Activated T-helper 9 cell treated with anti-CD3 and anti-CD28 coated beads, Interleukin-2, amount 50 U/mL, for 16 hours (primary cell): ENCODE data around the gene ZBTB7A.

Experiments
- DNase-seq: peaks from one replicate; pipeline ENCODE4 v3.0.0-alpha.2; 2020; ENCODE audit warnings: low read depth

ZBTB7A gene

GRCh38 chr19:4094291-4094690 lies 27.6 kb upstream of the ZBTB7A start:
- no peak for DNase-seq

GRCh38 chr19:4093643-4094175 lies 27.0 kb upstream of the ZBTB7A start:
- DNase-seq = no peak

GRCh38 chr19:4090356-4091220 lies 23.9 kb upstream of the ZBTB7A start:
- no peak for DNase-seq

DNA sequence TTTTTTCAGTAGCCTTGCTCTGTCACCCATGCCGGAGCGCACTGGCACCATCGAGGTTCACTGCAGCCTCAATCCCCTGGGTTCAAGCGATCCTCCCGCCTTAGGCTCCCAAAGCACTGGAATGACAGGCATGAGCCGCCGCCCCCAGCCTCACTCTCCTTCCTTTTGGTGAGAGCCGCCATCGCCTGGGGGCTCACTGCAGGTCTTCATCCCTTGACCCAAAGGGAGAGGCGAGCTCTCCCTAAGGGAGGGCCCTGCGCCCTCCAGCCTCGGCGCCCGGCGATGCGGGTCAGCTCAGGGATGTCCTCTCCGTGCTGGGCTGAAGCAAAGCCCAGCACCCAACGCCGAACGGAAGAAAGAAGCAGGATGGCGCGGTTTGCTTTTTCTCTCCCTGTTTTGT lies 23.2 kb upstream of the ZBTB7A start:
- DNase-seq = no peak

GRCh38 chr19:4089400-4089908 lies 22.8 kb upstream of the ZBTB7A start:
- DNase-seq = no peak

- no peak for DNase-seq
These were observed 22.3 kb upstream of the ZBTB7A start for GRCh38 chr19:4088975-4089374.

GRCh38 chr19:4087787-4088679 lies 21.3 kb upstream of the ZBTB7A start:
- DNase-seq = no peak

GRCh38 chr19:4086411-4086867 lies 19.7 kb upstream of the ZBTB7A start:
- no peak for DNase-seq

DNA sequence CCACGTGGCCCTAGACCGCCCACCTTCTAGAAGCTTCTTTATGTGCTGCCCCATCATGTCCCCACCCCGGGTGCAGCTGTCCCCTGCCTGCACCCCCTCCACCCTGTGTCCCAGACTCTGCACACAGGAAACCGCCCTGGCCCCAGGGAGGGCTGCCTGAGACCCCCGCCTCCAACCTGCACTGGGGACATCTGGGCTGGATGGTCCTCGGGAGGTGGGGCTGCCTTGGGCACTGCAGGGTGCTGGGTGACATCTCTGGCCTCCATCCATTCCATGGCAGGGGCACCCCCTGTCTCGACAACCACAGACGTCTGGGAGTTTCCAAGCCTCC lies 17.8 kb upstream of the ZBTB7A start:
- no peak for DNase-seq

DNA sequence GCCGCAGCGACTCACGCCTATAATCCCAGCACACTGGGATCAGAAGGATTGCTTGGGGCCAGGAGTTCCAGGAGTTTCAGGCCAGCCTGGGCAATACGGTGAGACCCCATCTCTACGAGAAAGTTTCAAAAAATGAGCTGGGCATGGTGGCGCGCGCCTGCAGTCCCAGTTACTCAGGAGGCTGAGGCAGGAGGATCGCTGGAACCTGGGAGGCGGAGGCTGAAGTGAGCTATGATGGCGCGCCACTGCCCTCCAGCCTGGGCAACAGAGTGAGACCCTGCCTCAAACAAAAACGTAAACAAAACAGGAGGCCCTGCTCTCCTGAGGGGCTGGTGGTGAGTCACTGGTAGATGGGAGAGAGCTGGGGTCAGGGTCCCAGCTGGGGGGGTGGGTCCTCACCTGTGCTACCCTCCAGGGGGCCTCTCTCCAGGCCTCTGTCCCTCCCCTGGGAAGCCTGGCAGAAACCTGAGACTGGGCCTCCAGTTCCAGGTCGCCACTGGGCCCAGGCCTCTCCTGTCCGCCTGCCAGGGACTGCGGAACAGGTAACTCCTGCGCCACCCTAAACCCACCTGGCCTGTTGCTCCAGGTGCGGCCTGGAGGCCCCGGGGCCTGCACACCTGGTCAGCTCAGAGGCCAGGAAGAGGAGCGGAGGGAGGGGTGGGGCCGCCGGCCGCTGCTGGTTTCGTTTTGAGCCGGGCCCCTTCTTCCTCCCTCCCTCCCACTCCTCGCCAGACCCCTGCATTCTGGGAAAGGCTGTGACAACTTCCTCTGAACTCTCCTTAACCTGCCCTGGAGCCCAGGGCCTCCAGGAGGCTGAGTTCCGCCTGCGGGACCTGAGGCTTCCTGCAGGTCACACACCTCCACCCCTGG lies 17.2 kb upstream of the ZBTB7A start:
- DNase-seq = no peak

DNA sequence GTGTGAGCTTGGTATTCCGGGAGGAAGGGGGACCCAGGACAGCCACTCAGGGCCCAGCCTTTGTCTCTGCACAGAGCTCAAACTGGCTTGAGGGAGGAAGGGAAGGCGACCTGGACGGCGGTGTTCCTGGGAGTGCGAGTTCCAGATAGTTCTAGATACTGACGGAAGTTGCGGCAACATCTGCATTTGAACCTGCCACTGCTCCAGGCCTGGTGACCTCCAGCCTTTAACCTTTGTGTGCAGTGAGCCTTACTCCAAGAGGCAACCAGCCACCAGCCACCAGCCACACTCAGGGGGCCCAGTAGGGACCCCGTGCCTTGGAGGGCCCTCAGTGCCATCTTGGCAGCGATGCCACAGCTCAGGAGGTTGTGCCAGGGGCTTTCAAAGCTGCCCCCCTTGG lies 15.5 kb upstream of the ZBTB7A start:
- DNase-seq = no peak

DNA sequence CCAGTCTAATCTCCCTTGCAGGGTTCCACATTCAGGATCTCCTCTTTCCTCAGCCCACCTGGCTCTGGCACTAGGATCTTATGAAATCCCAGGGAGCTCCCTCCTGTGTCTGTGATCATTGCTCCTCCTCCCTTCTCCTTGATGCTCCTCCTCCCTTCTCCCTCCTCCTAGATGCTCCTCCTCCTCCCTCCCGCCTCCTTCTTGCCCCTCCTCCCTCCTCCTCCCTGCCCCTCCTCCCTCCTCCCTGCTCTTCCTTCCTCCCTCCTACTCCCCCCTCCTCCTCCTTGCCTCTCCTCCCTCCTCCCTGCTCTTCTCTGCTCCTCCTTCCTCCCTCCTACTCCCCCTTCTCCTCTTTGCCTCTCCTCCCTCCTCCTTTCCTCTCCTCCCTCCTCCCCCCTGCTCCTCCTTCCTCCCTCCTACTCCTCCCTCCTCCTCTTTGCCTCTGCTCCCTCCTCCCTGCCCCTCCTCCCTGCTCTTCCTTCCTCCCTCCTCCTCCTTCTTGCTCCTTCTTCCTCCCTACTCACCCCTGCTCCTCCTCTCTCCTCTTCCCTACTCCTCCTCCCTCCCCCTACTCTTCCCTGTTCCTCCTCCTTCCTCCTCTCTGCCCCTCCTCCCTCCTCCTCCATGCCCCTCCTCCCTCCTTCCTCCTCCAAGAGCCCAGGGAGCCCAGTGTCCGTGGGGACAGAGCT lies 14.9 kb upstream of the ZBTB7A start:
- no peak for DNase-seq

DNA sequence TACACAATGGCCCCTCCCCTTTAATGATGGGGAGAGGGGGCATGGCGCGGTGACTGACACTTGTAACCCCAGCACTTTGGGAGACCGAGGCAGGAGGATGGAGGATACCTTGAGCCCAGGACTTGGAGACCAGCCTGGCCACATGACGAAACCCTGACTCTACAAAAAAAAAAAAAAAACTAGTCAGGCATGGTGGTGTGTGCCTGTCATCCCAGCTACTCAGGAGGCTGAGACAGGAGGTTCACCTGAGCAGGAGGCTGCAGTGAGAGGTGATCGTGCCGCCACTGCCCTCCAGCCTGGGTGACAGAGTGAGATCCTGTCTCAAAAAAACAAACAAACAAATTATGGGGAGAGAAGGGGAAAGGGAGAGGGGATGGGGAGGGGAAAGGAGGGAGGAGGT lies 13.8 kb upstream of the ZBTB7A start:
- DNase-seq = no peak

- no peak for DNase-seq
These were observed 11.3 kb upstream of the ZBTB7A start for GRCh38 chr19:4077800-4078684.

DNA sequence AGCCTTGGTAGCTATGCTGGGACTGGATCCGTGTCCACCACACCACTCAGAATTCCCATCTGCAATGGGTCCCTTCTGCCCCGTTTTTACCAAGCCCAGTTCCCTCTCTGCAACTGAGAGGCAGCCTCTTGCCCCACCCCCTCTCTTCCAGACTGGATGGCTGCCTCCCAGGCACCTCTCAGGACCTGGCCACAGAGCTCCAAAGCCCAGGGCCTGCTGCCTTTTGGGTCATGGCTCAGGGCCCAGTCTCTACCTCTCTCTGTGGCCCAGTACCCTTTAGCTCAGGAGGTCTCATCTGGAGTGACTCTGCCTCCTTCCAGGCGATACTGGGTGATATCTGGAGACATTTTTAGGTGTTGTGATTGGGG lies 10.3 kb upstream of the ZBTB7A start:
- DNase-seq = no peak

GRCh38 chr19:4075373-4075772 lies 8.7 kb upstream of the ZBTB7A start:
- DNase-seq = no peak

DNA sequence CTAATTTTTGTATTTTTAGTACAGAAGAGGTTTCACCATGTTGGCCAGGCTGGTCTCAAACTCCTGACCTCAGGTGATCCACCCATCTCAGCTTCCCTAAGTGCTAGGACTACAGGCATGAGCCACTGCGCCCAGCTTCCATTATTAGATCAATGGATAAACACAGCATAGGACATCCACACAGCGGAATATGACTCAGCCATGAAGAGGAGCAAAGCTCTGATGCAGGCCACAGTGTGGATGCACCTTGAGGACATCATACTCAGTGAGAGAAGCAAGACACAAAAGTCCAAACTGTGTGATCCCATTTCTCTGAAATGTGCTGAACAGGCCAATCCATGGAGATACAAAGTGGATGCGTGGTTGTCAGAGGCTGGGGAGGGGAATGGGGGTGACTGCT lies 4.9 kb upstream of the ZBTB7A start:
- DNase-seq = no peak

DNA sequence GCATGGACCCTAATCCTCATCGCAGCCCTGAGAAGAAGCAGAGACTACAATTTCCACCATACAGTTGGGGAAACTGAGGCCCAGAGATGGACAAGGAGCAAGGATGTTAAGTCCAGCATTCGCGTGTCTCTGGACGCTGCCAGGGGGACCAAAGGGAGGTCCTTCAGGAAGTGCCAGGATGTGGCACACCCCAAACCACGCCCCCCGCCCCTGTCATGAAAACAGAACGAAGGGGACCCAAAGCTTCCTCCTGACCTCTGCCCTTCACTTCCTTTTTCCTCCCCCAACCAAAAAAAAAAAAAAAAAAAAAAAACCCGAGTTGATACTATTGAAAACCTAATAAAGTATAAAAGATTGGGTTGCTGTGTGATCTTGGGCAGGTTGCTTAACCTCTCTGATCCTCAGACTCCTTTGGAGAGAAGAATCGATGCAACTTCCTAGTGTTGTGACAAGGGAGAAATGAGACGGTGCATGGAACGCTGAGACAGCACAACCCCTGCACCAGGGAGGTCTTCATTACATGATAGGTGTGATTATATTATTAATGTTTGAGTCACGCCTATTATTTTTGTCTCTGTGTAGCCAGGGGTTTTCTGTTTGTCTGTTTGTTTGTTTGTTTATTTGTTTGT lies 2.7 kb upstream of the ZBTB7A start:
- DNase-seq = no peak

DNA sequence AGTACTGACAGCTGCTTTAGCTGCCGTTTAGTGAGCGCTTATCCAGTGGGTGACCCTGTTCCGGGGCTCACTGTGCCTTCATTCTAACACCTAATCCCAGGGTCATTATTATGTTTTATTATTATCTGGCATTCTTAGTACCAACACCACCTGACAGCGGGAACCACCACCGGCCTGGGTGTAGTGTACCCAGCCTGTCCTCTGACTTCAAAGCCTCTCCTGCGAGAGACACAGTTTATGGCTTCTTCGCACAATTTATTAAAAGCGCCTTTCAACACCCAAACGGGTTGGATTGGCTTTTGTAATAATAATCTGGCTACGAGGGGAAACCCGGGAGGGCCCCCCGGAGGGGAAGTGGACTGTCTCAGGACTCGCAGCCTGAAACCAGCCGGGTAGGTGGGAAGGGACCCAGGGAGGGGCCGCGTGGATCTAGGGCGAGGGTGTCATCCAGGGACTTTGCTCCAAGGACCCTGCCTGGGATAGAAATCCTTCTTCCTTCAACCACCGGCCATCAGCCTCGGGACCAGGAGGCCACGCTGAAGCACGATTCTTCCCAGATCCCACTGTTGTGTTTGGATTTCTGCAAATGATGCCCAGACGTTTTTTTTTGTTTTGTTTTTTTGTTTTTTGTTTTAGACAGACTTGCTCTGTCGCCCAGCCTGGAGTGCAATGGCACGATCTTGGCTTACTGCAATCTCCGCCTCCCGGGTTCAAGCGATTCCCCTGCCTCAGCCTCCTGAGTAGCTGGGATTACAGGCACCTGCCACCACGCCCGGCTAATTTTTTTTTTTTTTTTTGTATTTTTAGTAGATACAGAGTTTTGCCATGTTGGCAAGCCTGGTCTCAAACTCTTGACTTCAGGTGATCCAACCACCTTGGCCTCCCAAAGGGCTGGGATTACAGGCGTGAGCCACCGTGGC lies 1.6 kb upstream of the ZBTB7A start:
- DNase-seq = no peak
